Chondrocyte (in vitro differentiated cells): ENCODE data around the gene MGST2. TPM values are rescaled to one million over a fixed set of nuclear protein-coding genes. Genes with fewer than 3 reads are reported as not detected.

ENCODE experiments used
- DNase-seq: peaks from one replicate; pipeline ENCODE4 v3.0.0; 2021; ENCODE audit warnings: mixed read lengths, low spot score
- H3K27ac Mint-ChIP-seq: one replicate; pipeline ENCODE4 v1.8.0; 2021; ENCODE audit warnings: mild to moderate bottlenecking, moderate library complexity, mixed read lengths; ENCODE audit not compliant: unreplicated experiment
- H3K27me3 Mint-ChIP-seq: 2 replicates; pipeline ENCODE4 v1.8.0; 2021; ENCODE audit warnings: low read depth, mixed read lengths
- H3K36me3 Mint-ChIP-seq: 2 replicates; pipeline ENCODE4 v1.8.0; 2021; ENCODE audit warnings: low read depth, mixed read lengths
- H3K4me1 Mint-ChIP-seq: 2 replicates; pipeline ENCODE4 v1.8.0; 2021; ENCODE audit warnings: low read depth, mild to moderate bottlenecking, mixed read lengths
- H3K4me3 Mint-ChIP-seq: one replicate; pipeline ENCODE4 v1.8.0; 2021; ENCODE audit warnings: mild to moderate bottlenecking, moderate library complexity, mixed read lengths; ENCODE audit not compliant: unreplicated experiment
- H3K9me3 Mint-ChIP-seq: 2 replicates; pipeline ENCODE4 v1.8.0; 2021; ENCODE audit warnings: low read depth, mixed read lengths
- total RNA-seq: library from RNA; stranded (reverse); gene quantifications from 3 replicates; pipeline ENCODE4 v1.2.1, GENCODE V29; 2021
- TF ChIP-seq, protein P1 (sequence below): fragments of 200-600 bp; sonication (generic); IDR thresholded peaks from 2 replicates; pipeline ENCODE4 v1.5.0; 2021; ENCODE audit warnings: antibody characterized with exemption, mild to moderate bottlenecking, moderate library complexity

Gene MGST2
- total RNA-seq, 1 donor from 2014 or later: 23.7 TPM

DNA sequence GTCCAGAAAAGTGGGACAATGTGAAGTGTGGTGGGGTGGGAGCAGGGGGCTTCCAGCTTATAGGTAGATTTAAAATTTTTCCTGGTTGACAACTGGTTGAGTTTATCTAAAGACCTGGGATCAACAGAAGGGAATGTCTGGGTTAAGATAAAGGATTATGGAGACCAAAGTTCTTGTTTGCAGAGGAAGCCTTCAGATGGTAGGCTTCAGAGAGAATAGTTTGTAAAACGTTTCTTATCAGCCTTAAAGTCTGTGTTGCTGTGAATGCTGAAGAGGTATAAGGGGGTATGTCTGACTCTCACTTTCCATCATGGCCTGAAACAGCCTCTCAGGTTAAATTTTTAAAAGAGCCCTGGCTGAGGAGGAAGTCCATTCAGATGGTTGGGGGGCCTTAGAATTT lies 20.5 kb downstream of the MGST2 start:
- Mint-ChIP-seq H3K9me3 (no peaks in the 10 kb centered on the region), H3K36me3 (peaks cover 17% of the 10 kb centered on the region), H3K27ac (no peak overlapping the region), H3K4me3 (no peak overlapping the region), H3K27me3 (no peaks in the 10 kb centered on the region), H3K4me1 (peaks cover 24% of the 10 kb centered on the region)
- TF ChIP-seq, protein P1, sequence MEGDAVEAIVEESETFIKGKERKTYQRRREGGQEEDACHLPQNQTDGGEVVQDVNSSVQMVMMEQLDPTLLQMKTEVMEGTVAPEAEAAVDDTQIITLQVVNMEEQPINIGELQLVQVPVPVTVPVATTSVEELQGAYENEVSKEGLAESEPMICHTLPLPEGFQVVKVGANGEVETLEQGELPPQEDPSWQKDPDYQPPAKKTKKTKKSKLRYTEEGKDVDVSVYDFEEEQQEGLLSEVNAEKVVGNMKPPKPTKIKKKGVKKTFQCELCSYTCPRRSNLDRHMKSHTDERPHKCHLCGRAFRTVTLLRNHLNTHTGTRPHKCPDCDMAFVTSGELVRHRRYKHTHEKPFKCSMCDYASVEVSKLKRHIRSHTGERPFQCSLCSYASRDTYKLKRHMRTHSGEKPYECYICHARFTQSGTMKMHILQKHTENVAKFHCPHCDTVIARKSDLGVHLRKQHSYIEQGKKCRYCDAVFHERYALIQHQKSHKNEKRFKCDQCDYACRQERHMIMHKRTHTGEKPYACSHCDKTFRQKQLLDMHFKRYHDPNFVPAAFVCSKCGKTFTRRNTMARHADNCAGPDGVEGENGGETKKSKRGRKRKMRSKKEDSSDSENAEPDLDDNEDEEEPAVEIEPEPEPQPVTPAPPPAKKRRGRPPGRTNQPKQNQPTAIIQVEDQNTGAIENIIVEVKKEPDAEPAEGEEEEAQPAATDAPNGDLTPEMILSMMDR: no peak
- no peak for DNase-seq

DNA sequence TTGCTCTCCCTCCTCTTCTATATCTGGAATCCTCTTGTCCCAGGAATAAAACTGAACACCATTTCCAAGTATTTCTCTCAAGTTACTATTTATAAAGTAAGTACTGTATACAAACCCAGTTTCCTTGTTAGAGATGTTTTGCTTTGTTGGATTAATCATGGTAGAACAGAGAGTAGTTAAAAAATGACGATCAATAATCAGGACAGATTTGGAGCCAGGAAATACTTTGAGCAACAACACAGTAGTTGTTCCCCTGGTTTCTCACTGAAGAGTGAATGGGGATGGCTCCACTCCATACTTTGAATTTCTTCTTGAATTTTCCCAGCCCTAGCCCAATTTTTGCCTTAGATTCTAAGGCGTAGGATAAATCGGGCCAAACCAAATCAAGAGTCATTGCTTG lies 21.4 kb downstream of the MGST2 start:
- H3K36me3 Mint-ChIP-seq: peaks cover 15% of the 10 kb centered on the region
- no peaks in the 10 kb centered on the region for H3K27me3 Mint-ChIP-seq
- H3K4me1 Mint-ChIP-seq: peaks cover 24% of the 10 kb centered on the region
- TF ChIP-seq, protein P1: no peak
- H3K4me3 Mint-ChIP-seq: no peak overlapping the region
- no peak overlapping the region for H3K27ac Mint-ChIP-seq
- DNase-seq: no peak
- no peaks in the 10 kb centered on the region for H3K9me3 Mint-ChIP-seq

DNA sequence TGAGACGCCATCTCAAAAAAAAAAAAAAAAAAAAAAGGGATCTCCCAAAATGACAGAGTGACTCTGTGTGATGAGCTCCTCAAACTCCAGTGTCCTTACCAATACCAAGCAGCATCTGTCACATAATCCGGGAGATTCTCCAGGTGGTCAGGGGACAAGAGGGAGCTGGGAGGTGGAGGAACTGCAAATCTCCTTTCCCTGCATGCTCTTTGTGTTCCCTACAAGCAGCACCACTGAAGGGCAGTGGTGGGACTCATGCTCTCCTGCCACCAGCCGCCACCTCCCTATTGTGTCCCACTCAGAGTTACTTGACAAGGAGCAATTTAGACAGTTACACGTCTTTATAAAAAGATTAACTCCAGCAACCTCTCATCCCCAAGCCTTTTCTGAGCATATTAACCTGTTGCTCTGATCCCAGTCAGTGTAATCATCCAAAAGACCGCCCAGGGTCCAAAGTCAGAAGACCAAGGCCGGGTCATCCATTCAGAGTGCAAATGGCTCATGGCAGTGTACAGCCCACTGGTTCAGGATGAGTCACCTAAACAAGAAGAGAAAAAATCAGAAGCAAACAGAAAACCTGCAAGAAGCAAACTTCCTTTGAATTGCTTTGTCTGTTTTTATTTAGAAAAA lies 23.6 kb downstream of the MGST2 start:
- H3K9me3 Mint-ChIP-seq: no peaks in the 10 kb centered on the region
- no peaks in the 10 kb centered on the region for H3K27me3 Mint-ChIP-seq
- peaks cover 6% of the 10 kb centered on the region for H3K36me3 Mint-ChIP-seq
- TF ChIP-seq, protein P1: no peak
- no peak overlapping the region for H3K4me3 Mint-ChIP-seq
- H3K27ac Mint-ChIP-seq: no peak overlapping the region
- peaks cover 12% of the 10 kb centered on the region for H3K4me1 Mint-ChIP-seq
- DNase-seq: no peak

DNA sequence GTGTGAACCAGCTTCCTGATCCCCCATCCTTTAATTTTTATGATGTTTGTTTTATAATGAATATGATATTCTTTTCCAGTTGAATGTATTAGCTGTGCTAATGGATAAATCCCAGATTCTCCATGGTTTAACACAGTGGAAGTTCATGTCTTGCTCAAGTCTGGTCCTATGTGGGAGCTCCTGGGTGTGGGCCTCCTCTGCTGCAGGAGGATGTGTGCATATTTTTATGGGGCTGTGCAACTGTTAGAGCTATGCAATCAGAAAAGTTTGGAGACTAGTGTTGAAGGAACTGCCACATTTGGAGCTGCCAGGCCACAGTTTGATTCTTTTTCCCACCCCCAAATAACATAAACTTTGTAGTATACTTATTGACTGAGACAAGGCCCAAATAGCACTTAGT lies 24.8 kb downstream of the MGST2 start:
- Mint-ChIP-seq H3K9me3 (no peaks in the 10 kb centered on the region), H3K4me3 (no peak overlapping the region), H3K27ac (no peak overlapping the region), H3K36me3 (peaks cover 2% of the 10 kb centered on the region), H3K27me3 (no peaks in the 10 kb centered on the region), H3K4me1 (peaks cover 12% of the 10 kb centered on the region)
- TF ChIP-seq, protein P1: no peak
- DNase-seq: no peak

DNA sequence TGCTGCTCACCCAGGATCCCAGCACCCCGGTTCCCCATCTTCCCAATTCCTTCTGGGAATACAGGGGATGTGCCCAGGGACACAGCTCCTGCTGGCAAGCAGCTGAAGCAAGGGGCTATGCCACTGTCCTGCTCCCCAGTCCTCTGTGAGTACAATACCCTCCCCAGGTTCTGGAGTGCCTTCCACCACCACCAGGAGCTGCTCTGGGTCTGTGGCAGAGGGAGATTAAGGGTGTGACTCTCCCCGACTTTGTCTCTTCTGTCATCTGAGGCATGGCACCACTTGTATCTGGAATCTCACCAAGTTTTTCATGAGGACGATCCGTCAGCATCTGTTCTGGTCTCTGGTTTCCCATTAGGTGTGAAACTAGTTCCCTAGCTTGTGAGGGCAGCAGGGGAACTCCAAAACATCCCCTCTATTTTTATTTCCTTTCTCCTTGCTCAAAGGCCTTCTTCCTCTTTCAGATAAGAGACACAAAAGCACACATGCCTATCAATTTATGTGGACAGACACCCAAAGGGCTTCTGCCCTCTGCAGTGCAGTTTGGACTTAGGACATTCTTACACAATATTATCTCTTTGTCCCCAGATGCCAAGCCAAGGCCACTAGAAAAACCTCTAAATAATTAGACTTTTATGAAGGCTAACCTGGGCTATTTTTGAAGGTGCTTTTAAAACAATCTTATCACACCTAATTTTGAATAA lies 26.8 kb downstream of the MGST2 start:
- Mint-ChIP-seq H3K9me3 (peaks cover 12% of the 10 kb centered on the region), H3K27me3 (no peaks in the 10 kb centered on the region), H3K36me3 (peaks cover 14% of the 10 kb centered on the region), H3K4me1 (no peaks in the 10 kb centered on the region), H3K27ac (no peak overlapping the region), H3K4me3 (no peak overlapping the region)
- DNase-seq: no peak
- TF ChIP-seq, protein P1: no peak
